PFSK-1 (cell line): ENCODE data around the gene ADAMTS3.

Experiments
- FOXP2 ChIP-seq: optimal IDR thresholded peaks from 2 replicates; pipeline ENCODE3; 2011; ENCODE audit warnings: borderline replicate concordance, control low read depth, inconsistent platforms; ENCODE audit not compliant: insufficient read depth; ENCODE audit errors: extremely low read length, extremely low read depth
- POLR2AphosphoS5 ChIP-seq: IDR thresholded peaks from 2 replicates; pipeline ENCODE4 v1.6.1; 2012; ENCODE audit warnings: low read depth, mild to moderate bottlenecking, control low read depth, low read length, moderate library complexity
- REST ChIP-seq, 2 experiments: IDR thresholded peaks; 2 replicates each; pipeline versions ENCODE4 v1.6.1 to v1.8.0; 2011 to 2012; ENCODE audit warnings: low read depth in 2 of 2, low read length in 2 of 2, control low read depth in 1 of 2, inconsistent platforms in 1 of 2, mild to moderate bottlenecking in 1 of 2, moderate library complexity in 1 of 2; ENCODE audit not compliant: insufficient read depth in 1 of 2
- SIN3A ChIP-seq: IDR thresholded peaks from 2 replicates; pipeline ENCODE4 v1.6.1; 2012; ENCODE audit warnings: mild to moderate bottlenecking, low read length, moderate library complexity, borderline replicate concordance; ENCODE audit not compliant: insufficient read depth
- TAF1 ChIP-seq: IDR thresholded peaks from 2 replicates; pipeline ENCODE4 v1.6.1; 2012; ENCODE audit warnings: low read length, control low read depth, borderline replicate concordance; ENCODE audit not compliant: insufficient read depth

- TF ChIP-seq POLR2AphosphoS5 (no peak), REST (IDR thresholded peaks at IDR 0.05; ENCODE audit: insufficient read depth in 1 of 2, low read depth in 2 of 2, low read length in 2 of 2) (no peak), SIN3A (no peak), FOXP2 (no peak), TAF1 (no peak)
Measured at GRCh38 chr4:72555377-72555831, 13.6 kb downstream of the ADAMTS3 start.
